DMS153 treated with DMSO at 0.1 percent for 48 hours (cell line): ENCODE data around the gene CNGA2.

Experiments used
- DNase-seq: peaks from one replicate; lab custom pipeline; 2025; ENCODE audit not compliant: unreplicated experiment; lab: John Stamatoyannopoulos, UW

Gene CNGA2

DNA sequence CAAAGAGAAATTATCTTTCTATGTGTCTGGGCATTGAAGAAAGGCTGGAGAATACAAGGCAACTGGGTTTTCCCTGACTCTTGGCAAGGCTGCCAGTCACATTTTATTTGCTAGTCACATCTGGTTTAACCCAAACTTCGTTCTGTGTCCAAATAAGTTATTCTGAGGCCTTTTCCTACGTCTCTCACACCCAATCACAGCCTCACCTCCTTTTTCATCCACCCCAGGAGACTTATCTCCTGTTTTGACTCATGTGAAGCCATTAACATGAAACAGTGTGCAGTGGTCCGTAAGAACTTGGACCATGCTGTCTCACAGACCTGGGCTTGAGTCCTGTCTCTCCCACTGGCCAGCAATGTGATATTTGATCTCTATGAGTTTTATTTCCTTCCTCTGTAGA is 59.3 kb downstream of the CNGA2 start:
- no peak for DNase-seq
